Tibial nerve (tissue), 4 donors: ENCODE data around the gene PDE6G. TPM values are rescaled to one million over a fixed set of nuclear protein-coding genes. Genes with fewer than 3 reads are reported as not detected.

Experiments used
- DNase-seq, 2 donors: peaks; one replicate each; pipeline ENCODE4 v3.0.0-alpha.2; 2019; ENCODE audit warnings: low spot score in 2 of 2
- H3K27ac ChIP-seq, 4 donors: fragments of 200-600 bp; sonication (generic) in 3 of 4; one replicate each; pipeline ENCODE4 v1.5.1; 2017 to 2019; ENCODE audit warnings: mild to moderate bottlenecking in 1 of 4
- H3K27me3 ChIP-seq, 2 donors: fragments of 200-600 bp; sonication (generic) in 1 of 2; one replicate each; pipeline versions ENCODE4 v1.5.1 to v1.6.0; 2017 to 2019
- H3K36me3 ChIP-seq, 3 donors: fragments of 200-600 bp; sonication (generic); one replicate each; pipeline ENCODE4 v1.5.1; 2018 to 2019
- H3K4me1 ChIP-seq, 4 donors: fragments of 200-600 bp; sonication (generic) in 3 of 4; one replicate each; pipeline ENCODE4 v1.5.1; 2017 to 2019
- H3K4me3 ChIP-seq, 4 donors: fragments of 200-600 bp; sonication (generic) in 3 of 4; one replicate each; pipeline ENCODE4 v1.5.1; 2017 to 2019; ENCODE audit warnings: mild to moderate bottlenecking in 1 of 4, moderate library complexity in 1 of 4
- H3K9me3 ChIP-seq, 4 donors: fragments of 200-600 bp; sonication (generic) in 3 of 4; one replicate each; pipeline ENCODE4 v1.5.1; 2017 to 2019
- CTCF ChIP-seq, 5 experiments: fragments of 200-600 bp in 3 of 5; fragments of 450-650 bp in 2 of 5; sonication (generic) in 3 of 5; IDR thresholded peaks; one replicate each; pipeline ENCODE4 v1.5.1; 2016 to 2019; ENCODE audit warnings: antibody characterized with exemption in 5 of 5, mild to moderate bottlenecking in 3 of 5, moderate library complexity in 2 of 5
- EP300 ChIP-seq, 2 donors: sonication (generic); formaldehyde crosslinking; IDR thresholded peaks; one replicate each; pipeline ENCODE4 v1.6.1; 2017; ENCODE audit warnings: antibody characterized with exemption in 2 of 2, mild to moderate bottlenecking in 1 of 2
- POLR2A ChIP-seq, 2 donors: fragments of 450-650 bp; IDR thresholded peaks; one replicate each; pipeline ENCODE4 v1.6.1; 2017; ENCODE audit warnings: antibody characterized with exemption in 2 of 2, mild to moderate bottlenecking in 2 of 2, moderate library complexity in 2 of 2
- WGBS, 2 donors: methylation state at CpG; one replicate each; pipeline ENCODE4 v1.1.5; 2018; 5-methylcytosine and 5-hydroxymethylcytosine counted together
- total RNA-seq, 4 donors: library from RNA; depleted of rRNA; stranded (reverse); fragments of >200 nt; gene quantifications; one replicate each; pipeline ENCODE4 v1.1.0, GENCODE V29; 2016

Gene PDE6G
- total RNA-seq, 4 donors from 2014 or later: not detected

GRCh38 chr17:81687770-81688541 lies 31.6 kb upstream of the PDE6G start:
- peaks cover 0 to 71% (median 39%) of the 10 kb centered on the region in 3 donors for H3K36me3 ChIP-seq
- H3K4me1 ChIP-seq: peaks cover 0 to 27% (median 17%) of the 10 kb centered on the region in 4 donors
- H3K9me3 ChIP-seq: no peaks in the 10 kb centered on the region
- WGBS, 2 donors: 92 to 95% methylated on average over 17 to 39 of the region's 41 CpGs
- H3K27ac ChIP-seq: no peak overlapping the region
- H3K27me3 ChIP-seq: no peaks in the 10 kb centered on the region
- no peak for DNase-seq
- H3K4me3 ChIP-seq: no peak overlapping the region
- TF ChIP-seq POLR2A (IDR thresholded peaks at IDR 0.05) (no peak), EP300 (IDR thresholded peaks at IDR 0.05) (no peak), CTCF (IDR thresholded peaks at IDR 0.05) (no peak)

- TF ChIP-seq EP300 (IDR thresholded peaks at IDR 0.05) (no peak), CTCF (IDR thresholded peaks at IDR 0.05) (no peak), POLR2A (IDR thresholded peaks at IDR 0.05) (no peak)
- no peaks in the 10 kb centered on the region for H3K27me3 ChIP-seq
- H3K4me3 ChIP-seq: no peak overlapping the region
- H3K4me1 ChIP-seq: peaks cover 0 to 40% (median 29%) of the 10 kb centered on the region in 4 donors
- no peaks in the 10 kb centered on the region for H3K9me3 ChIP-seq
- no peak overlapping the region for H3K27ac ChIP-seq
- peaks cover 0 to 62% (median 33%) of the 10 kb centered on the region in 3 donors for H3K36me3 ChIP-seq
- WGBS, 2 donors: 84 to 89% methylated on average over 11 to 19 of the region's 20 CpGs
- no peak for DNase-seq
Observed at GRCh38 chr17:81686614-81687013, 30.3 kb upstream of the PDE6G start.

- H3K4me3 ChIP-seq: peak overlapping the region; percentile 80 to 99 (median 91)
- WGBS, 2 donors: 69 to 74% methylated on average over 12 of the region's 12 CpGs
- no peaks in the 10 kb centered on the region for H3K27me3 ChIP-seq
- no peak for DNase-seq
- peaks cover 0 to 60% (median 29%) of the 10 kb centered on the region in 3 donors for H3K36me3 ChIP-seq
- TF ChIP-seq CTCF (IDR thresholded peaks at IDR 0.05) (no peak), EP300 (IDR thresholded peaks at IDR 0.05) (no peak), POLR2A (IDR thresholded peaks at IDR 0.05) (no peak)
- H3K9me3 ChIP-seq: no peaks in the 10 kb centered on the region
- peak overlapping the region in 2 of 4 donors; percentile 89 to 92 for H3K27ac ChIP-seq
- peaks cover 0 to 42% (median 30%) of the 10 kb centered on the region in 4 donors for H3K4me1 ChIP-seq
Observed at GRCh38 chr17:81685108-81685507, 28.8 kb upstream of the PDE6G start.

GRCh38 chr17:81684442-81684911 lies 28.1 kb upstream of the PDE6G start:
- H3K36me3 ChIP-seq: peaks cover 0 to 58% (median 29%) of the 10 kb centered on the region in 3 donors
- TF ChIP-seq EP300 (IDR thresholded peaks at IDR 0.05) (no peak), POLR2A (IDR thresholded peaks at IDR 0.05) (no peak), CTCF (IDR thresholded peaks at IDR 0.05) (no peak)
- peak overlapping the region; percentile 80 to 99 (median 91) for H3K4me3 ChIP-seq
- WGBS, 2 donors: 0 to 3% methylated on average over 13 to 16 of the region's 16 CpGs
- DNase-seq: no peak
- H3K27ac ChIP-seq: peak overlapping the region in 3 of 4 donors; percentile 25 to 92 (median 89)
- H3K4me1 ChIP-seq: peaks cover 0 to 42% (median 30%) of the 10 kb centered on the region in 4 donors
- H3K27me3 ChIP-seq: no peaks in the 10 kb centered on the region
- no peaks in the 10 kb centered on the region for H3K9me3 ChIP-seq
